Measurements from ENCODE around the gene IZUMO1. TPM values are rescaled to one million over a fixed set of nuclear protein-coding genes. Genes with fewer than 3 reads are reported as not detected.

IZUMO1 gene
- total and polyA plus RNA-seq, 12 donors, result 0.12 to 1.3 (median 0.68) TPM; not detected in 1

DNA sequence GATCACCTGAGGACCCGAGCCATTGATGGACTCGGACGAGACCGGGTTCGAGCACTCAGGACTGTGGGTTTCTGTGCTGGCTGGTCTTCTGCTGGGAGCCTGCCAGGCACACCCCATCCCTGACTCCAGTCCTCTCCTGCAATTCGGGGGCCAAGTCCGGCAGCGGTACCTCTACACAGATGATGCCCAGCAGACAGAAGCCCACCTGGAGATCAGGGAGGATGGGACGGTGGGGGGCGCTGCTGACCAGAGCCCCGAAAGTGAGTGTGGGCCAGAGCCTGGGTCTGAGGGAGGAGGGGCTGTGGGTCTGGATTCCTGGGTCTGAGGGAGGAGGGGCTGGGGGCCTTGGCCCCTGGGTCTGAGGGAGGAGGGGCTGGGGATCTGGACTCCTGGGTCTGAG, 9.5 kb upstream of the IZUMO1 start:
- Histone ChIP-seq H3K36me3 (no peaks in the 10 kb centered on the region), H3K4me1 (peaks cover 7 to 39% (median 30%) of the 10 kb centered on the region in 9 donors), H3K9me3 (no peaks in the 10 kb centered on the region), H3K27ac (no peak overlapping the region), H3K27me3 (peaks cover 0 to 37% (median 16%) of the 10 kb centered on the region in 7 donors), H3K4me3 (no peak overlapping the region)
- TF ChIP-seq, protein P1, sequence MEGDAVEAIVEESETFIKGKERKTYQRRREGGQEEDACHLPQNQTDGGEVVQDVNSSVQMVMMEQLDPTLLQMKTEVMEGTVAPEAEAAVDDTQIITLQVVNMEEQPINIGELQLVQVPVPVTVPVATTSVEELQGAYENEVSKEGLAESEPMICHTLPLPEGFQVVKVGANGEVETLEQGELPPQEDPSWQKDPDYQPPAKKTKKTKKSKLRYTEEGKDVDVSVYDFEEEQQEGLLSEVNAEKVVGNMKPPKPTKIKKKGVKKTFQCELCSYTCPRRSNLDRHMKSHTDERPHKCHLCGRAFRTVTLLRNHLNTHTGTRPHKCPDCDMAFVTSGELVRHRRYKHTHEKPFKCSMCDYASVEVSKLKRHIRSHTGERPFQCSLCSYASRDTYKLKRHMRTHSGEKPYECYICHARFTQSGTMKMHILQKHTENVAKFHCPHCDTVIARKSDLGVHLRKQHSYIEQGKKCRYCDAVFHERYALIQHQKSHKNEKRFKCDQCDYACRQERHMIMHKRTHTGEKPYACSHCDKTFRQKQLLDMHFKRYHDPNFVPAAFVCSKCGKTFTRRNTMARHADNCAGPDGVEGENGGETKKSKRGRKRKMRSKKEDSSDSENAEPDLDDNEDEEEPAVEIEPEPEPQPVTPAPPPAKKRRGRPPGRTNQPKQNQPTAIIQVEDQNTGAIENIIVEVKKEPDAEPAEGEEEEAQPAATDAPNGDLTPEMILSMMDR (IDR thresholded peaks at IDR 0.05), result no peak
- no peak for DNase-seq
- 92 to 93% methylated on average over 11 of the region's 11 CpGs for WGBS, 2 donors
- intact Hi-C loops (cut with DNase I), result no loop called here
- no peak for ATAC-seq

DNA sequence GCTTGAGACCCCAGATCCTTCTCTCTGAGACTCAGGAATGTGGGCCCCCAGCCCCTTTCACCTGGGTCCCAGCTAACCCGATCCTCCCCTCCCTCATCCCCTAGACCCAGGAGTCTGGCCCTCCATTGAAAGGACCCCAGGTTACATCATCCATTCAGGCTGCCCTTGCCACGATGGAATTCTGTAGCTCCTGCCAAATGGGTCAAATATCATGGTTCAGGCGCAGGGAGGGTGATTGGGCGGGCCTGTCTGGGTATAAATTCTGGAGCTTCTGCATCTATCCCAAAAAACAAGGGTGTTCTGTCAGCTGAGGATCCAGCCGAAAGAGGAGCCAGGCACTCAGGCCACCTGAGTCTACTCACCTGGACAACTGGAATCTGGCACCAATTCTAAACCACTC, 9.1 kb upstream of the IZUMO1 start:
- Histone ChIP-seq H3K4me3 (no peak overlapping the region), H3K4me1 (peaks cover 7 to 41% (median 30%) of the 10 kb centered on the region in 9 donors), H3K36me3 (peaks cover 0 to under 1% (median 0%) of the 10 kb centered on the region in 9 donors), H3K9me3 (no peaks in the 10 kb centered on the region), H3K27me3 (peaks cover 0 to 41% (median 19%) of the 10 kb centered on the region in 7 donors), H3K27ac (no peak overlapping the region)
- TF ChIP-seq, protein P1 (IDR thresholded peaks at IDR 0.05), result no peak
- ATAC-seq, result no peak
- 76 to 83% methylated on average over 5 of the region's 5 CpGs for WGBS, 2 donors
- DNase-seq, result no peak
- intact Hi-C loops (cut with DNase I), result no loop called here

DNA sequence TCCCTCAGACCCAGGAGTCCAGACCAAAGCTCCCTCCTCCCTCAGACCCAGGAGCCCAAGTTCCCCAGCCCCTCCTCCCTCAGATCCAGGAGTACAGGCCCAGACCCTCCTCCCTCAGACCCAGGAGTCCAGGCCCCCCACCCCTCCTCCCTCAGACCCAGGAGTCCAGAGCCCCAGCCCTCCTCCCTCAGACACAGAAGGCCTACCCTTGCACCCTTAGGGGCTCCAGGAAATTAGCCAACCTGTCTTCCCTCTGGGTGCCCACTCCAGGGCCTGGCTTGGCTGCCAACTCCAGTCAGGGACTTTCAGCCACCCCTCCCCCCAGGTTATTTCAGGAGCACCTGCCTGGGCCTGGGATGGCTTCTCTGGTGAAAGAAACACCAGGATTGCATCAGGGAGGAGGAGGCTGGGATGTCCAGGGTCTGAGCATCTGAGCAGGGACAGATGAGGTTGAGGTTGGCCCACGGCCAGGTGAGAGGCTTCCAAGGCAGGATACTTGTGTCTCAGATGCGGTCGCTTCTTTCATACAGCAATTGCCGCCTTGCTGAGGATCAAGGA, 8.5 kb upstream of the IZUMO1 start, which contains the start of gene FGF21:
Gene FGF21, plus strand, starts transcription at position 441 of the 558 bp plus-strand sequence. CDS start 713 bp downstream, outside the sequence.
- no peaks in the 10 kb centered on the region for H3K9me3 ChIP-seq
- ATAC-seq (no peak), DNase-seq (no peak)
- H3K4me3 ChIP-seq, result no peak within 1 kb of the TSS
- H3K27me3 ChIP-seq, result peaks cover 0 to 41% (median 19%) of the 10 kb centered on the region in 7 donors
- H3K4me1 ChIP-seq, result peaks cover 7 to 42% (median 24%) of the 10 kb centered on the region in 9 donors
- peaks cover 0 to 7% (median 0%) of the 10 kb centered on the region in 9 donors for H3K36me3 ChIP-seq
- intact Hi-C loops (cut with DNase I), result no loop called here
- 82 to 88% methylated on average over 4 of the region's 4 CpGs for WGBS, 2 donors
- TF ChIP-seq, protein P1 (IDR thresholded peaks at IDR 0.05), result no peak
- no peak within 1 kb of the TSS for H3K27ac ChIP-seq

DNA sequence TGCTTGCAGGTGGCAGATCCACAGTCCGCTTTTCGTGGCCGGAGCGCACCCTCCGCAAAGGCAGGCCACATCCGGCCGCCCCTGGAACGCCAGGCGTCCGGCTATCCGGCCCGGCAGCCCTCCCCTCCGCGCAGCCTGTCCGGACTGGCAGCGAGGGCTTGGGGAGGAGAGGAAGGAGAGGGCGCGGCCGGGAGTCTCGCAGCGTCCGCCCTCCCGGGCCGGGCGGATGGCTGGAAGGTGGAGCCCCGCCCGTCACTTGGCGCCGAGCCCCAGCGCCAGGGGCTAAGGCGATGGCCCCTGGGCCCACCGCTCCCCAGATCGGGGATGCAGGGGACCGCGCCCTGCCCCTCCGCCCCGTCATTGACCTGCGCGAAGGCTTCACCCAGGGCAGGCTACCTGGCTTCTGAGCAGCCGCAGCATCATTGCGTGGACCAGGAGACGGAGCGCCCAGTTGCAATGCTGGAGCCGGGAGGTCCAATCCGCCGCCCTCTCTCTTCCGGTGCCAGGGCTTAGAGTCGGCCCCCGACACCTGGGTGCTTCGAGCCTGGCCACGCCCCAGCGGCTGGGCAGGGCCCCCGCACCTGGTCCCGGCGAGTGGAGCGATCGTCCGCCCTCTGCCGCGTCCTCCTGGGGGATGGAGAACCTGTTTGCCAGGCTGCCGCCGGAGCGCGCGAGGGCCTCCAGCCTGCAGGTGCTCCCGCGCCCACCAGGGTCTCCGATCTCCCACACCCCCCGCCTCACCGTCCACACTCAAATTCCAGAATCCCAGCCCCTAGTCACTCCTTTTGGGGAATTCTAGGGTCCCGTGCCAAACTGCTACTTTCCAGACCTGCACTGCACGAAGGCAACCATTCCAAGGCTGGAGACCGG, 6.0 kb upstream of the IZUMO1 start, which contains the start of gene FUT1:
Gene FUT1, minus strand, starts transcription at position 146 of the 870 bp plus-strand sequence. CDS start 1,360 bp downstream, outside the sequence.
- Histone ChIP-seq H3K27me3 (peaks cover 0 to 39% (median 19%) of the 10 kb centered on the region in 7 donors), H3K36me3 (peaks cover 0 to 28% (median 0%) of the 10 kb centered on the region in 9 donors), H3K9me3 (no peaks in the 10 kb centered on the region), H3K4me1 (peaks cover 7 to 40% (median 22%) of the 10 kb centered on the region in 9 donors), H3K27ac (peak within 1 kb of the TSS; percentile 62 to 89 (median 79)), H3K4me3 (peak within 1 kb of the TSS; percentile 27 to 66 (median 58))
- 2% methylated on average over 65 to 73 of the region's 73 CpGs for WGBS, 2 donors
- peak; percentile 84 to 93 (median 90) for ATAC-seq
- intact Hi-C loops (cut with DNase I), result no loop called here
- peak; percentile 78 to 79 for DNase-seq
- TF ChIP-seq, protein P1 (IDR thresholded peaks at IDR 0.05), result no peak

All from heart right ventricle (tissue), 16 donors.